ENCODE measurements around the gene ZNF460.

Gene ZNF460

GRCh38 chr19:57338877-57339276 lies 58.6 kb downstream of the ZNF460 start:
- no peak for DNase-seq (ENCODE audit: low read depth in 3 of 3, low spot score in 1 of 3)

- DNase-seq (ENCODE audit: low read depth in 3 of 3, low spot score in 1 of 3) = no peak
These were observed 62.3 kb downstream of the ZNF460 start for GRCh38 chr19:57342582-57342981.
